Upper lobe of left lung (tissue), 6 donors: ENCODE data around the gene PCBP3. TPM values are rescaled to one million over a fixed set of nuclear protein-coding genes. Genes with fewer than 3 reads are reported as not detected.

ENCODE experiments used
- ATAC-seq, 2 donors: fragments of 200-7000 bp; cut with Tn5 transposase; one replicate each; pipeline ENCODE4 v1.9.1; 2022; ENCODE audit warnings: mild to moderate bottlenecking in 2 of 2, moderate library complexity in 2 of 2; ENCODE audit not compliant: low FRiP score in 2 of 2
- DNase-seq, 2 donors: peaks; one replicate each; pipeline ENCODE4 v3.0.0-alpha.2; 2019 to 2020
- H3K27ac ChIP-seq, 4 donors: fragments of 200-600 bp; sonication (generic); one replicate each; pipeline ENCODE4 v1.5.1; 2016 to 2019
- H3K27me3 ChIP-seq, 4 donors: fragments of 200-600 bp; sonication (generic); one replicate each; pipeline ENCODE4 v1.5.1; 2017 to 2019
- H3K36me3 ChIP-seq, 4 donors: fragments of 200-600 bp; sonication (generic); one replicate each; pipeline ENCODE4 v1.5.1; 2016 to 2019
- H3K4me1 ChIP-seq, 4 donors: fragments of 200-600 bp; sonication (generic); one replicate each; pipeline ENCODE4 v1.5.1; 2018 to 2019
- H3K4me3 ChIP-seq, 4 donors: fragments of 200-600 bp; sonication (generic); one replicate each; pipeline ENCODE4 v1.5.1; 2017 to 2019; ENCODE audit warnings: mild to moderate bottlenecking in 2 of 4, moderate library complexity in 1 of 4
- H3K9me3 ChIP-seq, 4 donors: fragments of 200-600 bp; sonication (generic); one replicate each; pipeline ENCODE4 v1.5.1; 2018 to 2019
- EP300 ChIP-seq, 4 donors: sonication (generic); formaldehyde crosslinking; IDR thresholded peaks; one replicate each; pipeline ENCODE4 v1.5.1; 2017; ENCODE audit warnings: antibody characterized with exemption in 4 of 4, control low read depth in 2 of 4
- POLR2A ChIP-seq, 4 donors: fragments of 450-650 bp; IDR thresholded peaks; one replicate each; pipeline ENCODE4 v1.5.1; 2016 to 2017; ENCODE audit warnings: antibody characterized with exemption in 4 of 4, mild to moderate bottlenecking in 2 of 4
- POLR2AphosphoS5 ChIP-seq, 2 donors: sonication (generic); formaldehyde crosslinking; IDR thresholded peaks; one replicate each; pipeline ENCODE4 v1.5.1; 2017; ENCODE audit warnings: antibody characterized with exemption in 2 of 2
- WGBS, 2 donors: methylation state at CpG; one replicate each; pipeline ENCODE4 v1.1.5; 2017 to 2018; 5-methylcytosine and 5-hydroxymethylcytosine counted together
- total RNA-seq, 6 donors: library from RNA; depleted of rRNA in 4 of 6; stranded (reverse); fragments of >200 nt in 4 of 6; gene quantifications; one replicate each; pipeline versions ENCODE4 v1.1.0 to v1.2.1, GENCODE V29; 2016 to 2021
- TF ChIP-seq, protein P1 (sequence below), 6 experiments: fragments of 450-650 bp in 4 of 6; fragments of 200-600 bp in 2 of 6; sonication (generic) in 2 of 6; IDR thresholded peaks; one replicate each; pipeline ENCODE4 v1.5.1; 2016 to 2019; ENCODE audit warnings: antibody characterized with exemption in 6 of 6
- donor health status: DM: no; HTN: no; CAD: no; lungs with moderate emphysema.
- donor health status: DM: no; HTN: yes; CAD: no; lungs with severe emphysema.

Gene PCBP3
- total RNA-seq, 6 donors from 2014 or later = 0.78 to 10.5 (median 3.3) TPM

DNA sequence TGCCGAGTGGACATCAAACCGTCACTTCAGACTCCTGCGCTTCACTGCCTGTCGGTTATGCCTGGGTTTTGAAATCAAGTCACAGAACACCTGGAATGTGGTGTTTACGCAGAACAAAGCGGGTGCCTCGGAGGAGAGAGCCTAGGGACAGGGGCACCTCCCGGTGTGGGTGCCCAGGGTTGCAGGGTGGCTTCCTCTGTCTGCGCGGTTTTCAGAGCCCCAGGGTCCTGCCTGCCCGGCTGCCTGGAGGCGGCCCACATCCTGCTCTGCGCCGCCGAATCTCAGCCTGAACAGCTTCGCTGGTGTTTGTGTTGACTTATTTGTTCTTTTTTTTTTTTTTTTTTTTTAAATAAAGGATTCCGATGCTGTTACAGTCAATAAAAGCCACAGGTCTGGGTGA lies 224.6 kb downstream of the PCBP3 start:
- Histone ChIP-seq H3K27me3 (no peaks in the 10 kb centered on the region), H3K36me3 (no peaks in the 10 kb centered on the region), H3K27ac (no peak overlapping the region), H3K9me3 (no peaks in the 10 kb centered on the region), H3K4me1 (no peaks in the 10 kb centered on the region), H3K4me3 (no peak overlapping the region)
- DNase-seq = no peak
- no peak for ATAC-seq
- 84 to 87% methylated on average over 17 of the region's 17 CpGs for WGBS, 2 donors
- no peak for TF ChIP-seq POLR2AphosphoS5 (IDR thresholded peaks at IDR 0.05)
- no peak for TF ChIP-seq POLR2A (IDR thresholded peaks at IDR 0.05)
- TF ChIP-seq, protein P1, sequence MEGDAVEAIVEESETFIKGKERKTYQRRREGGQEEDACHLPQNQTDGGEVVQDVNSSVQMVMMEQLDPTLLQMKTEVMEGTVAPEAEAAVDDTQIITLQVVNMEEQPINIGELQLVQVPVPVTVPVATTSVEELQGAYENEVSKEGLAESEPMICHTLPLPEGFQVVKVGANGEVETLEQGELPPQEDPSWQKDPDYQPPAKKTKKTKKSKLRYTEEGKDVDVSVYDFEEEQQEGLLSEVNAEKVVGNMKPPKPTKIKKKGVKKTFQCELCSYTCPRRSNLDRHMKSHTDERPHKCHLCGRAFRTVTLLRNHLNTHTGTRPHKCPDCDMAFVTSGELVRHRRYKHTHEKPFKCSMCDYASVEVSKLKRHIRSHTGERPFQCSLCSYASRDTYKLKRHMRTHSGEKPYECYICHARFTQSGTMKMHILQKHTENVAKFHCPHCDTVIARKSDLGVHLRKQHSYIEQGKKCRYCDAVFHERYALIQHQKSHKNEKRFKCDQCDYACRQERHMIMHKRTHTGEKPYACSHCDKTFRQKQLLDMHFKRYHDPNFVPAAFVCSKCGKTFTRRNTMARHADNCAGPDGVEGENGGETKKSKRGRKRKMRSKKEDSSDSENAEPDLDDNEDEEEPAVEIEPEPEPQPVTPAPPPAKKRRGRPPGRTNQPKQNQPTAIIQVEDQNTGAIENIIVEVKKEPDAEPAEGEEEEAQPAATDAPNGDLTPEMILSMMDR (IDR thresholded peaks at IDR 0.05) = no peak
- TF ChIP-seq EP300 (IDR thresholded peaks at IDR 0.05) = no peak

DNA sequence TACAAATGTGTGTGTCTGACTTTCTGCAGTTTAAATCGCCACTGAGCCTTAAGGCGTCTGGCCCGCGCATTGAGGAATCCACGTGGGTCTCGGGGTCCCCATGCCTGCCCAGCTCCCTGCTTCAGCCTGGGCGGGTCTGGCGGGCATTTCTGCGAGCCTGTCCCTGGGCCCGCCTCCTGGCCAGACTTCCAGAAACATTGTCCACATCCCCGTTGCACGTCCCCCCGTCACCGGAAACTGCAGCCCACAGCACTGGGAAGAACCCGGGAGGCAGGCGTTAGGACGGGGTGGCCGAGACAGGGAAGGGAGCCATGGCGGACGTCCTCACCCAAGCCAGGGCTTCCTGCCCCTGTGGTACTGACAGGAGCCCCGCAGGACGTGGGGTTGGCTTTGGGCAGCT lies 225.0 kb downstream of the PCBP3 start:
- peak in 1 of 2 donors; percentile 77 for DNase-seq
- no peaks in the 10 kb centered on the region for H3K4me1 ChIP-seq
- WGBS, 2 donors = 80 to 82% methylated on average over 21 to 22 of the region's 22 CpGs
- no peaks in the 10 kb centered on the region for H3K36me3 ChIP-seq
- no peaks in the 10 kb centered on the region for H3K9me3 ChIP-seq
- no peak for ATAC-seq
- H3K4me3 ChIP-seq = no peak overlapping the region
- no peaks in the 10 kb centered on the region for H3K27me3 ChIP-seq
- TF ChIP-seq, protein P1 (IDR thresholded peaks at IDR 0.05) = no peak
- no peak for TF ChIP-seq POLR2AphosphoS5 (IDR thresholded peaks at IDR 0.05)
- no peak for TF ChIP-seq POLR2A (IDR thresholded peaks at IDR 0.05)
- no peak for TF ChIP-seq EP300 (IDR thresholded peaks at IDR 0.05)
- no peak overlapping the region for H3K27ac ChIP-seq

DNA sequence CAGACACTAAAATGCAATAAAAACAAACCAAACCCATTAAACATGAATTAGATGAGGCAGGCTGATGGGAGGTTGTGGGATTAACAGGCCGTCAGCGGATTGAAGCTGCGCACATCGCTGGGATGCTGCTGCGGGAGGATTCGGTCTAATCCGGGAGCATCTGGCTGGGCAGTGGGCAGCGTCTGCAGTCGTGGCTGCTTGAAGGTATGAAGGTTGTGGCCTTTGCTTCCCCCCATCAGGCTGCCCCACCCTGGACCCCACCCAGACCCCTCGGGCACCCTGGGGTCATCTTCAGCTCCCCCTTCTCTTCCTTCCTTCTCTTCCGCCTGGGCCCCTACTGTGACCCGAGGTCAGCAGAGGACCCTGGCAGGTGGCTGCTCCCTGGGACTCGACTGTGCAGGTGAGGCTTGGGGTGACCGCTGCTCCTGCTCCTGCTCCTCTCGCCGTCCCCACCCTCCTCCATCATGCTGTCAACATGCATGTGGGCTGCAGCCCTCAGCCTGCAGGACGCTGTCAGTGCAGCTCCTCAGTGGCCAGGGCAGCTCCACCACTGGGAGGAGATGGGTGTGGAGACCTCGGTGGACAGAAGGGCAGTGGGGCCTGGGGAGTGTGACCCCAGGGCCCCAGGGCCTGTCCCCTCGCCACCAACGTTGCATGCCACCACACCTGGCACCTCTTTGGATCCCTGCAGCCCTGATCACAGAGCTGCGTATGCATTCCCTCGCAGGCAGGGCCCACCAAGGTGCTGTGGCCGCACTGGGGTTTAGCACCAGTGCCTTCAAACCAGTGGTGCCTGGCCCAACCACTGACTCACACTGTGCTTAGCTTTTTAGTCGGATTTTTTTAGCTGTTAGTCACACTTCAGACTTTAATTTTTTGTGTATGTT lies 225.8 kb downstream of the PCBP3 start:
- TF ChIP-seq POLR2A (IDR thresholded peaks at IDR 0.05) (no peak), EP300 (IDR thresholded peaks at IDR 0.05) (no peak), POLR2AphosphoS5 (IDR thresholded peaks at IDR 0.05) (no peak)
- TF ChIP-seq, protein P1 (IDR thresholded peaks at IDR 0.05) = no peak
- no peak overlapping the region for H3K27ac ChIP-seq
- ATAC-seq = no peak

DNA sequence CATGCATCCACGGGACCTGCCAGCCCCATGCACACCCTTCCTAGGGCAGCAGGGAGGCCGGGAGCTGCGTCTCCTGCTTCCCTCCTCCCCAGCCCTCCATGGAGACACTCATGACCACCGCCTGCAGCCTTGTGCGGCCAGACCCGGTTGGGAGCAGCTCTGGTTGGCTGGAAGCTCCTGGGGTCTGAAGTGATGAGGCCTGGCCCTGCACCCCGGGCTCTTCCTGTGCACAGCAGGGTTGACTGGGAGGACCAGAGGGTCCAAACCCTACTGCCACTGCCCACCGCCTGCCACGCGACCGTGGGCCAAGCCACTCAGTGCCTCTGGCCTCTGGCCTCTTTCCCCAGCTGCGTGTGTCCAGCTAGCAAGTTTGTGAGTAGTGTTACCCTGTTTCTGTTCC lies 226.9 kb downstream of the PCBP3 start:
- no peaks in the 10 kb centered on the region for H3K9me3 ChIP-seq
- no peak for ATAC-seq
- no peak overlapping the region for H3K27ac ChIP-seq
- no peaks in the 10 kb centered on the region for H3K36me3 ChIP-seq
- TF ChIP-seq EP300 (IDR thresholded peaks at IDR 0.05) (no peak), POLR2A (IDR thresholded peaks at IDR 0.05) (no peak), POLR2AphosphoS5 (IDR thresholded peaks at IDR 0.05) (no peak)
- TF ChIP-seq, protein P1 (IDR thresholded peaks at IDR 0.05) = no peak
- no peak overlapping the region for H3K4me3 ChIP-seq
- H3K4me1 ChIP-seq = no peaks in the 10 kb centered on the region
- peaks cover 0 to 9% (median 0%) of the 10 kb centered on the region in 4 donors for H3K27me3 ChIP-seq
- peak in 1 of 2 donors; percentile 60 for DNase-seq
- 73 to 75% methylated on average over 4 to 8 of the region's 12 CpGs for WGBS, 2 donors

More for the DNA sequence above, 225.8 kb downstream of the PCBP3 start:
- DNase-seq = peak in 1 of 2 donors; percentile 55
- no peaks in the 10 kb centered on the region for H3K27me3 ChIP-seq
- H3K9me3 ChIP-seq = no peaks in the 10 kb centered on the region
- no peaks in the 10 kb centered on the region for H3K36me3 ChIP-seq
- H3K4me3 ChIP-seq = no peak overlapping the region
- H3K4me1 ChIP-seq = no peaks in the 10 kb centered on the region
- 74 to 78% methylated on average over 23 to 24 of the region's 24 CpGs for whole genome bisulfite sequencing, 2 donors
